AG10803 (cell line): Measurements from ENCODE around the gene GLMP.
"Not testable (repeated sequence)": the region's sequence is repeated elsewhere in the genome, so short reads cannot be mapped to it uniquely, and the experiment has no call there.

Experiments used
- DNase-seq: peaks from one replicate; pipeline ENCODE4 v3.0.0; 2010; ENCODE audit warnings: low read depth
- H3K4me3 ChIP-seq: 2 replicates; pipeline ENCODE4 v1.5.1; 2011; ENCODE audit warnings: mild to moderate bottlenecking, low read length, control low read depth
- CTCF ChIP-seq: conservative IDR thresholded peaks from 2 replicates; pipeline ENCODE4 v1.5.1; 2011; ENCODE audit warnings: mild to moderate bottlenecking, low read length, control low read depth, inconsistent platforms

GLMP gene

DNA sequence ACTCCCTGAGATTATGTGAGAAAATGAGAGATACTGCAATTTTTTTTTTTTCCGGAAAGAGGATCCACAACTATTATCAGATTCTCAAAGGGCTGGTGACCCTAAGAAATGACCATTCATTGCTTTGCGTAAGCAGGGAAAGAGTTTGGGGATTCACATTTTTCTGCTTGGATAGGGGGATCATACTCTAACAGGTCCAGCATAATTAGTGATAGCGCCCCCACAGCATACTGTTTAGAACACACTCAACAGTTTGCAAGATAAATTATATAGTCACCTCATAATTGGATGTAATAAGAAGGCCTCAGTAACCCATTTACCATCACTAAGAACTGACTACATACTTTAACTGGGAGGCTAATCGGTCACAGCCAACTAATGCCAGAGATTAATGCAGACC lies 40.8 kb upstream of the GLMP start:
- no peak for TF ChIP-seq CTCF
- H3K4me3 ChIP-seq, result peak overlapping the region; percentile 95
- DNase-seq, result no peak

DNA sequence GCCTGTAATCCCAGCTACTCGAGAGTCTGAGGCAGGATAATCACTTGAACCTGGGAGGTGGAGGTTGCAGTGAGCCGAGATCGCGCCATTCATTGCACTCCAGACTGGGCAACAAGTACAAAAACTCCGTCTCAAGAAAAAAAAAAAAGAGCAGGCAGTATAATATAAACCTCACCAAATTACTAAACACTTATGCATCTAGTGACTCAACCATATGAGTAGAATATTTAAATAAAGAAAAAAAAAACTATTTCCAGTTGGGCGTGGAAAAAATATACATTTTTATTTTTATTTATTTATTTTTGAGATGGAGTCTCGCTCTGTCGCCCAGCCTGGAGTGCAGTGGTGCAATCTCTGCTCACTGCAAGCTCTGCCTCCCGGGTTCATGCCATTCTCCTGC lies 27.7 kb upstream of the GLMP start:
- DNase-seq, H3K4me3 ChIP-seq: not testable (repeated sequence)

- no peak for DNase-seq
- no peak overlapping the region for H3K4me3 ChIP-seq
- no peak for TF ChIP-seq CTCF
Observed at GRCh38 chr1:156320560-156320959, 25.1 kb upstream of the GLMP start.

DNA sequence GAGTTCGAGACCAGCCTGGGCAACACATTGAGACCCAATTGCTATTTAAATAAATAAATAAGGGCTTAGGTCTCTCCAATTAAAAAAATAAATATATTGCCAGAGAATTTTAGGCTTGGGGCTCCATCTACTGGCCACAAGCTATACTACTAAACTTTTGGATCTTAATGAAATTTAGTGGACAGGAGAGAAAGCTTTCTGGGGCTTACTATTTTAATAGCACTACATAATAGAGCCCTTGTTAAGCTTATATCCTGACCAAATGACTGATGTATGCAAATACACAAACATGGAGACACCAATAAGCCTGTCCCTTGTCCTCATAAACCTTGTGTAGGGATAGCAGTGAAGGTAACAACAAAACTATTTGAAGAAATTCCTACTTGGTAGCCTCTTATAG lies 24.2 kb upstream of the GLMP start:
- DNase-seq, result peak; percentile 38
- peak; percentile 63 for TF ChIP-seq CTCF
- H3K4me3 ChIP-seq, result no peak overlapping the region

GRCh38 chr1:156316909-156317308 lies 21.4 kb upstream of the GLMP start:
- no peak for DNase-seq
- no peak overlapping the region for H3K4me3 ChIP-seq
- TF ChIP-seq CTCF, result no peak

GRCh38 chr1:156310962-156311361 lies 15.5 kb upstream of the GLMP start:
- TF ChIP-seq CTCF, result no peak
- peak; percentile 68 for DNase-seq
- no peak overlapping the region for H3K4me3 ChIP-seq

- no peak for TF ChIP-seq CTCF
- no peak overlapping the region for H3K4me3 ChIP-seq
- peak; percentile 40 for DNase-seq
Observed at GRCh38 chr1:156308078-156308477, 12.6 kb upstream of the GLMP start.

DNA sequence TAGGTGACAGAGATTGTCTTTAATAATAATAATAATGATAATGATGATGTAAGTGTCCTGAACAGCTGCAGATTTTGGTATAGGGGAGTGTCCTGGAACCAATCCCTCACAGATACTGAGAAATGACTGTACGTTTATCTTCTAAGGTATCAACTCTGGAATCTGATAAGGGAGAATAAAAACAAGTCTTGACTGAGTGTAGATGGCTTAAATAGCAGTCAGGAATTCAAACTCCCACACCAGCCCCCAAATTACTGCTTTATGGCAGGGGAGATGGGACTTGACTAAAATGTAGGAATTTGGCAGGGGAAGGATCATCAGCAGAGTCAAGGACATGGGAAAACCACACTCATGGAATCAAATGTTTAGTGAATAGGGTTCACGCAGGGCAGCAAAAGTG lies 9.7 kb upstream of the GLMP start:
- no peak overlapping the region for H3K4me3 ChIP-seq
- no peak for TF ChIP-seq CTCF
- DNase-seq, result no peak
